ENCODE data around the gene B4GALT2.
A peak's percentile ranks its signal among the peaks of the same experiment; 100 is the strongest.

The B4GALT2 gene

GRCh38 chr1:44031252-44032169 lies 52.5 kb downstream of the B4GALT2 start, which contains the start of gene SLC6A9:
SLC6A9 (minus strand) TSS chr1:44031462; CDS start chr1:44024277, 7,185 bp downstream.
- H3K36me3 ChIP-seq (ENCODE audit: insufficient read depth, low read length) = no peaks in the 10 kb centered on the region
- no peaks in the 10 kb centered on the region for H3K27me3 ChIP-seq (ENCODE audit: insufficient read depth, low read length)
- H3K27ac ChIP-seq (ENCODE audit: low read depth, low read length) = no peak within 1 kb of the TSS
- no peaks in the 10 kb centered on the region for H3K79me2 ChIP-seq (ENCODE audit: control insufficient read depth, insufficient read depth, low read length, unreplicated experiment)
- peak within 1 kb of the TSS; percentile 78 for H2AFZ ChIP-seq (ENCODE audit: low read length, unreplicated experiment)
- H3K4me3 ChIP-seq (ENCODE audit: low read depth, low read length) = peak within 1 kb of the TSS; percentile 84
- H3K4me1 ChIP-seq (ENCODE audit: control insufficient read depth, insufficient read depth, low read length, unreplicated experiment) = peaks cover 32% of the 10 kb centered on the region

GRCh38 chr1:44032170-44032790 lies 53.3 kb downstream of the B4GALT2 start:
- Histone ChIP-seq H3K27ac (ENCODE audit: low read depth, low read length) (no peak overlapping the region), H3K4me3 (ENCODE audit: low read depth, low read length) (no peak overlapping the region), H3K27me3 (ENCODE audit: insufficient read depth, low read length) (no peaks in the 10 kb centered on the region), H3K4me1 (ENCODE audit: control insufficient read depth, insufficient read depth, low read length, unreplicated experiment) (peaks cover 38% of the 10 kb centered on the region), H2AFZ (ENCODE audit: low read length, unreplicated experiment) (no peak overlapping the region), H3K36me3 (ENCODE audit: insufficient read depth, low read length) (no peaks in the 10 kb centered on the region), H3K79me2 (ENCODE audit: control insufficient read depth, insufficient read depth, low read length, unreplicated experiment) (no peaks in the 10 kb centered on the region)

DNA sequence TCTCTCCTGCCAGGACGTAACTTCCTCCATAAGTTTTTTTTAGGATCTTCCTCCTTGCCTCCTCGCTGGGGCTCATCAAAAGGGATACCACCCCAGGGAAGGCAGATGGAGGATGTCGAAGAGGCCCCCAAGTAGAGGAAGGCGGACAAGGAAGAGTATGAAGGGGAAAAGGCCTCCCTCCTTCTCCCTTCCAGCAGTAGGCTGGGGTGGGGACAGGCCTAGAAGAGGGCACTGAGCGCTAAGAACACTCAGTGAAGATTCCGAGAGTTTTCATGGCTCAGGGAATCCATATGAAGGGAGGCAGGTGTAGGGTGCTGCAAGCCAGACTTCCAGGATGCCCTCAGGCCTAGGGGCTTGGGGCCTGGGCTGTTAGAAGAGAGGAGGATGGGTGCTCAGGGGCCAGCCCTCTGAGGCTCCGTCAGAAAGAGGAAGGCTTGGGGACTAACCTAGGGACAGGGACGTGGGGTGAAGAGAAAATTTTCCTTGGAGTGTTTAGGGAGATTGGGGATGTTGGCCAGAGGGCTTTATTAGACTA lies 54.1 kb downstream of the B4GALT2 start:
- Histone ChIP-seq H2AFZ (ENCODE audit: low read length, unreplicated experiment) (no peak overlapping the region), H3K4me3 (ENCODE audit: low read depth, low read length) (no peak overlapping the region), H3K36me3 (ENCODE audit: insufficient read depth, low read length) (no peaks in the 10 kb centered on the region), H3K4me1 (ENCODE audit: control insufficient read depth, insufficient read depth, low read length, unreplicated experiment) (peaks cover 40% of the 10 kb centered on the region), H3K27me3 (ENCODE audit: insufficient read depth, low read length) (no peaks in the 10 kb centered on the region), H3K79me2 (ENCODE audit: control insufficient read depth, insufficient read depth, low read length, unreplicated experiment) (no peaks in the 10 kb centered on the region), H3K27ac (ENCODE audit: low read depth, low read length) (no peak overlapping the region)

DNA sequence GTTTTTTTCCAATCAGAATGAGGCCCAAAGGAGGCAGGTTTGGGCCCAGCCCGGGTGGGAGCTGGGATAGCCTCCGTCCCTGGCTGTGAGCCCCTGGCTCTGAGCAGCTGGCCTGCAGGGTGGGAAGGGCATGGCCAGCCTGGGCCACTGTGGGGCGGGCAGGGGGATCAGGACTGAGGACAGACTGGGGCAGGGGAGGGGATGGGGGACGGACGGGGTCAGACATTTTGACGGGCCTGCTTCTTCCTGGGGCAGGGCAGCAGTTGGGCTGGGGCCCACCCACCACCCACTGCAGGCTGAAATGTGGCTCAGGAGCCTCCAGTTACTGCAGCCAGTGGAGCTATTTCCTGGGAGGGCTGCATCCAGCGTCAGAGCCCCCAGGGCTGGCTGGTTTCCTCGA lies 54.7 kb downstream of the B4GALT2 start:
- H3K36me3 ChIP-seq (ENCODE audit: insufficient read depth, low read length) = no peaks in the 10 kb centered on the region
- peaks cover 40% of the 10 kb centered on the region for H3K4me1 ChIP-seq (ENCODE audit: control insufficient read depth, insufficient read depth, low read length, unreplicated experiment)
- no peak overlapping the region for H2AFZ ChIP-seq (ENCODE audit: low read length, unreplicated experiment)
- H3K27ac ChIP-seq (ENCODE audit: low read depth, low read length) = no peak overlapping the region
- H3K4me3 ChIP-seq (ENCODE audit: low read depth, low read length) = no peak overlapping the region
- no peaks in the 10 kb centered on the region for H3K79me2 ChIP-seq (ENCODE audit: control insufficient read depth, insufficient read depth, low read length, unreplicated experiment)
- H3K27me3 ChIP-seq (ENCODE audit: insufficient read depth, low read length) = no peaks in the 10 kb centered on the region

DNA sequence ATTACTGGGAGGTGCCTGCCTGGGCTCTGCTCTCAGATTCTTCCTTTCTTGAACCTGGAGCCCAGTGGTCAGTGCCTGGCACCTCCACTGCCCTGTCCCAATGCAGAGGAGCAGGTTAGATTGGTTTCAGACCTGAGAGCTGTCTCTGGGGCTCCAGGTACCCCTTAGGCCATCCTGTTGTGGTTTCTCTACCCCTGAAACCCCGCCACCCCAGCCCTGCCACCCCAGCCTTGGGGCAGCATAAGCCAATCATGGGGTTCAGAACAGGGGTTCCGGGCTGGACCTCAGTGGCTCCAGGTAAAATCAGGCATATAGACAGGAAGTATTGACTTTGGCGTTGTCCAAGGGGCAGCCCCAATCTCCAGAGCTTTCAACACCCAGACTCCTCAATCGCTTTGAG lies 55.4 kb downstream of the B4GALT2 start:
- Histone ChIP-seq H2AFZ (ENCODE audit: low read length, unreplicated experiment) (no peak overlapping the region), H3K4me3 (ENCODE audit: low read depth, low read length) (no peak overlapping the region), H3K36me3 (ENCODE audit: insufficient read depth, low read length) (no peaks in the 10 kb centered on the region), H3K79me2 (ENCODE audit: control insufficient read depth, insufficient read depth, low read length, unreplicated experiment) (no peaks in the 10 kb centered on the region), H3K27me3 (ENCODE audit: insufficient read depth, low read length) (no peaks in the 10 kb centered on the region), H3K4me1 (ENCODE audit: control insufficient read depth, insufficient read depth, low read length, unreplicated experiment) (peaks cover 40% of the 10 kb centered on the region), H3K27ac (ENCODE audit: low read depth, low read length) (no peak overlapping the region)

DNA sequence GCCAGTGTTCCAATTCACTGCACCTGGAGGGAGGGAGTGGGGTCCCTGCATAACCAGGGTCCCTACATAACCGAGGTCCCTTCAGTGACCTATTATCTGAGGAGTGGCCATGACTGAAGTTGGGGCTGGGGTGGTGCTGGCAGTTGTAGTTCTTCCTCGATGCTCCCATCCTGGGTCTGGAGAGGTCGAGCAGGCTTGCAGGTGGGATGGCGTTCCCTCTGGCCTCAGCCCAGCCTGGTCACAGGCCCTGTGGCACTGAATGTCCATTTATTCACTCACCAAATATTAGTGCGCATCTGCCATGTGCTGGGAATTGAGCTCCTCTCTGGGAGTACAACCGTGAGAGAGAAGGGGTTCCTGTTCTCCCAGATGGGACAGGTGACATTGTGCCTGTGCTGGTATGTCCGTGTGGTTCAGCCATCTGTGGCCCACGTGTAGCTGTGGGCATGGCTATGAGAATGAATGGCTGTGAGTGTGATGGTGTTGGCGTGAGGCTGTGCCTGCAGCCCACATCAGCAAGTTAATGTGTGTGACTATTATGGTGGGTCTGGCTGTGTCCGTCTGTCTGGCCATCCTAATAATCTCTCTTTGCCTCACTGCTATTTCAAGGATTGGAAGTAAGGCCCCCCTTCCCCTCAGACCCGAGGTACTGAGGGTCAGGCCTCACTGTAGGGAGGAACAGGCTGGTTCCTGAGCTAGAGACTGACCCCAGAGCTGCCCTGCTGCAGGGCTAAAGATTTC lies 56.1 kb downstream of the B4GALT2 start:
- Histone ChIP-seq H3K27me3 (ENCODE audit: insufficient read depth, low read length) (no peaks in the 10 kb centered on the region), H3K4me3 (ENCODE audit: low read depth, low read length) (no peak overlapping the region), H3K27ac (ENCODE audit: low read depth, low read length) (no peak overlapping the region), H3K36me3 (ENCODE audit: insufficient read depth, low read length) (no peaks in the 10 kb centered on the region), H3K79me2 (ENCODE audit: control insufficient read depth, insufficient read depth, low read length, unreplicated experiment) (no peaks in the 10 kb centered on the region), H2AFZ (ENCODE audit: low read length, unreplicated experiment) (no peak overlapping the region), H3K4me1 (ENCODE audit: control insufficient read depth, insufficient read depth, low read length, unreplicated experiment) (peaks cover 47% of the 10 kb centered on the region)

DNA sequence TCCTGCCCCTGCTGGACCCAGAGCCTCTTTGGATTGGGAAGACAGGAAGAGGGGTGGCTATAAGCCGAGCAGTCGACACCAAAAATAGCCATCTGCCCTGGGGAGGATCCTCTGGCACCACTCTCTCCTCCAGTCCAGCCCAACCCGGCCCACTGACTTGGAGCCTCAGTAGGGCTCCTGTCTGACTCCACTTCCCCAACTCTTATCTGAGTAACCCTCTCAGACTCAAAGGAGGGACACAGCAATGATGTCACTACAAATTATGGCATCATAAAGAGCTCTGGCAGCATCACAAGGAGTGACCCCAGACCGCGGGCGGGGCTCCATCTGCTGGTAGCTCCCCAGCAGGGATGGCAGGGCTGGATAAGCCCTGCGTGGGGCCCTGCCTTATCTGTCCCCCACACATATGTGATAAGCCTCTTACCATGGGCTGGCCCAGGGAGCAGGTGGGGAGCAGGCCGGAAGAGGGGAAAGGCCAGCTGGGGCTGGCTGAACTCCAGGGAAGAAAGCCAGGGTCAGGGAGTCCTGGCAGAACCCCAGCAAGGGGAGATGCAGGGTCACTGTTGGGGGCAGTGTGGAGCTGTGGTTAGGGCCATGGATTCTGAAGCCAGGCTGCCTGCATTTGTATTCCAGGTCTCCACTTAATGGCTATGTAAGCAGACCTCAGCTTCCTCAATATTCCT lies 56.9 kb downstream of the B4GALT2 start:
- H3K79me2 ChIP-seq (ENCODE audit: control insufficient read depth, insufficient read depth, low read length, unreplicated experiment) = no peaks in the 10 kb centered on the region
- H3K36me3 ChIP-seq (ENCODE audit: insufficient read depth, low read length) = no peaks in the 10 kb centered on the region
- H3K27ac ChIP-seq (ENCODE audit: low read depth, low read length) = no peak overlapping the region
- no peaks in the 10 kb centered on the region for H3K27me3 ChIP-seq (ENCODE audit: insufficient read depth, low read length)
- H3K4me1 ChIP-seq (ENCODE audit: control insufficient read depth, insufficient read depth, low read length, unreplicated experiment) = peaks cover 54% of the 10 kb centered on the region
- H3K4me3 ChIP-seq (ENCODE audit: low read depth, low read length) = no peak overlapping the region
- no peak overlapping the region for H2AFZ ChIP-seq (ENCODE audit: low read length, unreplicated experiment)

GRCh38 chr1:44036409-44037139 lies 57.6 kb downstream of the B4GALT2 start:
- Histone ChIP-seq H3K4me3 (ENCODE audit: low read depth, low read length) (no peak overlapping the region), H3K27ac (ENCODE audit: low read depth, low read length) (no peak overlapping the region), H3K36me3 (ENCODE audit: insufficient read depth, low read length) (no peaks in the 10 kb centered on the region), H3K4me1 (ENCODE audit: control insufficient read depth, insufficient read depth, low read length, unreplicated experiment) (peaks cover 57% of the 10 kb centered on the region), H2AFZ (ENCODE audit: low read length, unreplicated experiment) (no peak overlapping the region), H3K27me3 (ENCODE audit: insufficient read depth, low read length) (no peaks in the 10 kb centered on the region), H3K79me2 (ENCODE audit: control insufficient read depth, insufficient read depth, low read length, unreplicated experiment) (no peaks in the 10 kb centered on the region)

GRCh38 chr1:44037154-44037553 lies 58.1 kb downstream of the B4GALT2 start:
- no peaks in the 10 kb centered on the region for H3K79me2 ChIP-seq (ENCODE audit: control insufficient read depth, insufficient read depth, low read length, unreplicated experiment)
- no peak overlapping the region for H2AFZ ChIP-seq (ENCODE audit: low read length, unreplicated experiment)
- H3K36me3 ChIP-seq (ENCODE audit: insufficient read depth, low read length) = no peaks in the 10 kb centered on the region
- no peak overlapping the region for H3K4me3 ChIP-seq (ENCODE audit: low read depth, low read length)
- peaks cover 54% of the 10 kb centered on the region for H3K4me1 ChIP-seq (ENCODE audit: control insufficient read depth, insufficient read depth, low read length, unreplicated experiment)
- H3K27ac ChIP-seq (ENCODE audit: low read depth, low read length) = no peak overlapping the region
- no peaks in the 10 kb centered on the region for H3K27me3 ChIP-seq (ENCODE audit: insufficient read depth, low read length)

Measured in ACC112 (cell line).